Gastrocnemius medialis (tissue), 4 donors: Measurements from ENCODE around the gene LRRK1. TPM values are rescaled to one million over a fixed set of nuclear protein-coding genes. Genes with fewer than 3 reads are reported as not detected.

ENCODE experiments used
- ATAC-seq, 2 donors: fragments of 150-250 bp; one replicate each; pipeline ENCODE4 v1.9.1; 2016
- DNase-seq, 2 donors: peaks; one replicate each; pipeline ENCODE4 v3.0.0-alpha.2; 2019
- H3K27ac ChIP-seq, 4 donors: fragments of 200-600 bp; sonication (generic); 1 replicate in 1 of 4; 2 replicates in 3 of 4; pipeline ENCODE4 v1.5.1; 2016 to 2018; ENCODE audit warnings: mild to moderate bottlenecking in 2 of 4, moderate library complexity in 1 of 4
- H3K27me3 ChIP-seq, 3 donors: fragments of 200-600 bp; sonication (generic) in 2 of 3; 1 replicate in 1 of 3; 2 replicates in 2 of 3; pipeline versions ENCODE4 v1.5.1 to v1.6.0; 2016 to 2019; ENCODE audit warnings: mild to moderate bottlenecking in 1 of 3, moderate library complexity in 1 of 3
- H3K36me3 ChIP-seq, 2 donors: fragments of 200-600 bp; sonication (generic) in 1 of 2; one replicate each; pipeline ENCODE4 v1.5.1; 2017 to 2018
- H3K4me1 ChIP-seq, 2 donors: fragments of 200-600 bp; sonication (generic) in 1 of 2; one replicate each; pipeline ENCODE4 v1.5.1; 2016 to 2017; ENCODE audit warnings: mild to moderate bottlenecking in 2 of 2
- H3K4me3 ChIP-seq, 4 donors: fragments of 200-600 bp; sonication (generic) in 3 of 4; 1 replicate in 1 of 4; 2 replicates in 3 of 4; pipeline ENCODE4 v1.5.1; 2016 to 2019; ENCODE audit warnings: mild to moderate bottlenecking in 2 of 4
- H3K9me3 ChIP-seq, 3 donors: fragments of 200-600 bp; sonication (generic) in 2 of 3; 1 replicate in 1 of 3; 2 replicates in 2 of 3; pipeline ENCODE4 v1.5.1; 2016 to 2019
- CTCF ChIP-seq, 5 experiments: fragments of 450-650 bp in 3 of 5; fragments of 200-600 bp in 2 of 5; sonication (generic) in 2 of 5; IDR thresholded peaks in 4 of 5; conservative IDR thresholded peaks in 1 of 5; 1 replicate in 4 of 5; 2 replicates in 1 of 5; pipeline ENCODE4 v1.5.1; 2016 to 2019; ENCODE audit warnings: antibody characterized with exemption in 5 of 5, mild to moderate bottlenecking in 3 of 5, moderate library complexity in 3 of 5
- POLR2A ChIP-seq, 2 donors: fragments of 450-650 bp; IDR thresholded peaks; one replicate each; pipeline ENCODE4 v1.6.1; 2017; ENCODE audit warnings: antibody characterized with exemption in 2 of 2, mild to moderate bottlenecking in 2 of 2, moderate library complexity in 2 of 2
- in situ Hi-C, 4 donors: fragments of 200-750 bp; cut with MboI; loops; one replicate each; pipeline versions ENCODE4 v1.15.0 to v1.8.0; 2017; ENCODE audit warnings: low sequenced_read_pairs in 4 of 4
- intact Hi-C: fragments of 100-400 bp; cut with DNase I; formaldehyde crosslinking; loops from one replicate; pipeline ENCODE4 v1.15.1; 2023; ENCODE audit warnings: low total_unique reads
- total RNA-seq, 4 donors: library from RNA; depleted of rRNA; stranded (reverse); fragments of >200 nt; gene quantifications; one replicate each; pipeline versions ENCODE4 v1.1.0 to v1.2.3, GENCODE V29; 2016

LRRK1 gene
- total RNA-seq, 4 donors from 2014 or later = 0.87 to 5.6 (median 1.7) TPM

GRCh38 chr15:101063891-101064794 lies 145.0 kb downstream of the LRRK1 start:
- intact Hi-C loops (no loop called here), in situ Hi-C loops (no loop called here)
- Histone ChIP-seq H3K9me3 (no peaks in the 10 kb centered on the region), H3K27ac (no peak overlapping the region), H3K36me3 (no peaks in the 10 kb centered on the region), H3K4me3 (no peak overlapping the region), H3K27me3 (no peaks in the 10 kb centered on the region), H3K4me1 (no peaks in the 10 kb centered on the region)
- TF ChIP-seq POLR2A (IDR thresholded peaks at IDR 0.05) (no peak), CTCF (IDR thresholded peaks at IDR 0.05 in 4 of 5, conservative IDR thresholded peaks at IDR 0.05 in 1 of 5) (no peak)
- ATAC-seq (no peak), DNase-seq (no peak)

GRCh38 chr15:101064795-101065569 lies 145.8 kb downstream of the LRRK1 start:
- H3K4me1 ChIP-seq = no peaks in the 10 kb centered on the region
- H3K4me3 ChIP-seq = no peak overlapping the region
- H3K36me3 ChIP-seq = no peaks in the 10 kb centered on the region
- ATAC-seq = no peak
- no peak for DNase-seq
- intact Hi-C loops (no loop called here), in situ Hi-C loops (no loop called here)
- H3K27ac ChIP-seq = no peak overlapping the region
- H3K27me3 ChIP-seq = no peaks in the 10 kb centered on the region
- no peak for TF ChIP-seq POLR2A (IDR thresholded peaks at IDR 0.05)
- no peak for TF ChIP-seq CTCF (IDR thresholded peaks at IDR 0.05 in 4 of 5, conservative IDR thresholded peaks at IDR 0.05 in 1 of 5)
- no peaks in the 10 kb centered on the region for H3K9me3 ChIP-seq

- H3K27me3 ChIP-seq = no peaks in the 10 kb centered on the region
- no peak for ATAC-seq
- no peaks in the 10 kb centered on the region for H3K4me1 ChIP-seq
- TF ChIP-seq CTCF (IDR thresholded peaks at IDR 0.05 in 4 of 5, conservative IDR thresholded peaks at IDR 0.05 in 1 of 5) = no peak
- no peak for TF ChIP-seq POLR2A (IDR thresholded peaks at IDR 0.05)
- H3K4me3 ChIP-seq = no peak overlapping the region
- no peak overlapping the region for H3K27ac ChIP-seq
- H3K36me3 ChIP-seq = no peaks in the 10 kb centered on the region
- in situ Hi-C loops = no loop called here
- no peak for DNase-seq
- H3K9me3 ChIP-seq = no peaks in the 10 kb centered on the region
- intact Hi-C loops = no loop called here
These were observed 146.5 kb downstream of the LRRK1 start for GRCh38 chr15:101065570-101066221.

GRCh38 chr15:101066501-101067408 lies 147.6 kb downstream of the LRRK1 start:
- Histone ChIP-seq H3K27me3 (no peaks in the 10 kb centered on the region), H3K4me1 (no peaks in the 10 kb centered on the region), H3K4me3 (no peak overlapping the region), H3K27ac (no peak overlapping the region), H3K36me3 (no peaks in the 10 kb centered on the region), H3K9me3 (no peaks in the 10 kb centered on the region)
- no peak for DNase-seq
- TF ChIP-seq POLR2A (IDR thresholded peaks at IDR 0.05) (no peak), CTCF (IDR thresholded peaks at IDR 0.05 in 4 of 5, conservative IDR thresholded peaks at IDR 0.05 in 1 of 5) (no peak)
- in situ Hi-C loops = no loop called here
- no peak for ATAC-seq
- intact Hi-C loops = no loop called here
